GM12801 (cell line): ENCODE measurements around the gene ZSWIM6.

Experiments used
- TF ChIP-seq, protein P1 (sequence below): IDR thresholded peaks from one replicate; pipeline ENCODE4 v1.5.1; 2011; ENCODE audit warnings: control low read depth; ENCODE audit not compliant: insufficient read length; ENCODE audit errors: extremely low read depth

Gene ZSWIM6

DNA sequence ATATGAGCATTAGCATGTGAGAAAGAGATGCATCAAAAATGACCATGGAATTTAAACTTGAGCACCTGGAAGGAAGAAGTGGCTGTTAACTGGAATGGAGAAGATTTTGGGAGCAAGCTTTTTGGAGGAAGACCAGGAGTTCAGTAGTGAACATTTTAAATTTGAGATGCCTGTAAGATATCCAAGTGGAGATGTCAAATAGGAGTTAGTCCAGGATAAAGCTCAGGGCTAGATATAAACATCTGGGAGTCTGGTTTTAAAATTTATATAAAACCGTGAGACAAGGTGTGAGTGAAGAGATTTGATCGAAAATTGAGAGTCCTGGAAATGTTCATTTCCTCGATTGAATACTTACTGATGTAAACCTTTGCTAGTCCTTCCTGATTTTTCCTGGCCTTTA is 217.5 kb downstream of the ZSWIM6 start:
- TF ChIP-seq, protein P1, sequence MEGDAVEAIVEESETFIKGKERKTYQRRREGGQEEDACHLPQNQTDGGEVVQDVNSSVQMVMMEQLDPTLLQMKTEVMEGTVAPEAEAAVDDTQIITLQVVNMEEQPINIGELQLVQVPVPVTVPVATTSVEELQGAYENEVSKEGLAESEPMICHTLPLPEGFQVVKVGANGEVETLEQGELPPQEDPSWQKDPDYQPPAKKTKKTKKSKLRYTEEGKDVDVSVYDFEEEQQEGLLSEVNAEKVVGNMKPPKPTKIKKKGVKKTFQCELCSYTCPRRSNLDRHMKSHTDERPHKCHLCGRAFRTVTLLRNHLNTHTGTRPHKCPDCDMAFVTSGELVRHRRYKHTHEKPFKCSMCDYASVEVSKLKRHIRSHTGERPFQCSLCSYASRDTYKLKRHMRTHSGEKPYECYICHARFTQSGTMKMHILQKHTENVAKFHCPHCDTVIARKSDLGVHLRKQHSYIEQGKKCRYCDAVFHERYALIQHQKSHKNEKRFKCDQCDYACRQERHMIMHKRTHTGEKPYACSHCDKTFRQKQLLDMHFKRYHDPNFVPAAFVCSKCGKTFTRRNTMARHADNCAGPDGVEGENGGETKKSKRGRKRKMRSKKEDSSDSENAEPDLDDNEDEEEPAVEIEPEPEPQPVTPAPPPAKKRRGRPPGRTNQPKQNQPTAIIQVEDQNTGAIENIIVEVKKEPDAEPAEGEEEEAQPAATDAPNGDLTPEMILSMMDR = no peak

DNA sequence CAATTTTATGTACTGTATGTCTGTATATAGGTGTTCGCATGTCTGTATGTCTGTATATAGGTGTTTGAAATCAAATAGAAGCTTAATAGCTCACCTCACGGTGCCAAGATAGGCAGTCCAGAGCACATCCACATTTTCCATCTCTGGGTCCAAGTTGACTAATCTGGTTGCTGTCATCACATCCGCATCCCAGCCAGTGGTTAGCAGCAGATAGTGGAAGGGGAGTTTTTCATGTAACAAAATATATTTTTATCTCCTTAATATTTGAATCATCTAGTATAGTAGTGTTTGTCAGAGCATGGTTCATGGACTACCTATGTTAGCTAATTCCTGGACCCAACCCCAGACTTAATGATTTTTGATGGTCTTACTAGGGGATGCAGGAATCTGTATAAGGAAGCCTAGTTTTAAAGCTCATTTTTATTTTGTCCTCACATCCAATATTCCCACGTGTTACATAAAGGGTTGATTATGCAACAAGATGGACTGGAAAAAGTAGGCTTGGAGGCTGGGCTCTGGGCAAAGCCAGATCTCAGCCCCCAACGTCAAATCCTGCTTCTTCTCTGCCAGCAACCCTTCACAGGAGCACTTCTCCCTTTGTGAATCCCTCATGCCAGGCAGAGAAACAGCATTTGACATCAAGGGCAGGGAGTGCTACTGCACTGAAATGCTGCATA is 219.7 kb downstream of the ZSWIM6 start:
- TF ChIP-seq, protein P1 = no peak

DNA sequence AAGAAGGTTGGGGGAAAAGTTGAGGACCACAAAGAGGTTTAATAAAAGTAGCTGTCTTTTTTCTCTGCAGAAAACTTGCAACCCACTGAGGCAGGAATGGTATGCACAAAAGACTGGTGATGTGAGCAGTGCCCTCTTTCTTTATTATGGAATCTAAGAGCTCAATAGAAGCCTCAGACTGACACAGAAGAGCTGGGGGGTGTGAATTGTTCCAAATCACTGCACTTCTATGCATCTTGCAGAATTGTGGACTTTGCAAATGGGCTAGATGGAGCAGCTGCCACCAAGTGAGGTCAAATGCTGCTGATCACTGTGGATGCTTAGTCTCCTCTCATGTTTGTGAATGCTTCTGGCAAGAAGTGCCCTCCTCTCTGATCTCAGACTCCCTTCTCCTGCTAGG is 227.1 kb downstream of the ZSWIM6 start:
- TF ChIP-seq, protein P1 = no peak

DNA sequence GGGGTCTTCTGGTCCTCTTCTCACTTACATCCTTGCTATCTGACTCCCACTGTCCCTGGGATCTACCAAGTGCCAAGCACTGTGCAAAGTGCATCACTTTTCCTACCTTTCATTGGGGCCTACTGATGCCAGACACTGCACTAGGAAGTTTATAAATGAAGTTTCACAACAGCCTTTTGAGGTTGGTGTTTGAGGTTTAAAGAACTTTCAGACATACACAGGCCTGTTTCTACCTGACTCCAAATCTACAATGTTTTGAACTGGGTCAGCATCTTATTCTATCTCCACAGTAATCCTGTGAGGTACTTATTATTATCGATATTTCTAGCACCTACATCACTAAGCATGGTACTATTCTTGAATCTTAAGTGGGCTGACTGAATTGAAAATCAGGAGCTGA is 227.7 kb downstream of the ZSWIM6 start:
- TF ChIP-seq, protein P1 = no peak

DNA sequence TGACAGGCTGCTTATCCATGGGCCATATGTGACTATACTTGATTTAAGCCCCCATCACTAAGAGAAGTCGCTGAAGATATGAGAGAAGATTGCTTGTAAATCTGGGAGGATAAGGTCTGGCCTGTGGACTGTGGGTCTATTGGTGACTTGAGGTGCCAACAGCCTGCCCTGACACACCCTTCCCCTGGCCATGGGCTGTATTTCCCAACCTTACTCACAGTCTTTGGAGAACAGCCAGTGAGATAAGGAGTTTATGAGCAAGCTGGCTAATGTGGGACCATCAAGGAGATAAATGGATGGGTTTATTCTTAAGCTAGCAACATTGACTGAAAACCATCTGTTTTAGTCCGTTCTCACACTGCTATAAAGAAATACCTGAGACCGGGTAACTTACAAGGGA is 231.3 kb downstream of the ZSWIM6 start:
- TF ChIP-seq, protein P1 = no peak

DNA sequence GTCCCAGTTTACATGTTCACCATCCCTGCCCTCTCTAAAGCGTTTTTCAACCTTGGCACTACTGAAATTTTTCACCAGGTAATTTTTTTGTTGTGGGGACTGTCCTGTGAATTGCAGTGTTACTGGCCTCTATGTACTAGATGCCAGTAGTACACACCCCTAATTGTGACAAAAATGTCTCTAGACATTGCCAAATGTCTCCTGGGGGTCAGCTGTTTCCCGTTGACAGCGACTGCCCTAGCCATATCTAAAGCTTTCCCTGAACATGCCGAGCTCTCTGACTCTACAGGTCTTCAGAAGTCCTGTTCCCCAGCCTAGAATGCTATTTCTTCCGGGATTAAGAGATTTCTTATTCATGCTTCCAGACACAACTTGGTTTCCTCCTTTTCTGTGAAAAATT is 235.3 kb downstream of the ZSWIM6 start:
- TF ChIP-seq, protein P1 = no peak

DNA sequence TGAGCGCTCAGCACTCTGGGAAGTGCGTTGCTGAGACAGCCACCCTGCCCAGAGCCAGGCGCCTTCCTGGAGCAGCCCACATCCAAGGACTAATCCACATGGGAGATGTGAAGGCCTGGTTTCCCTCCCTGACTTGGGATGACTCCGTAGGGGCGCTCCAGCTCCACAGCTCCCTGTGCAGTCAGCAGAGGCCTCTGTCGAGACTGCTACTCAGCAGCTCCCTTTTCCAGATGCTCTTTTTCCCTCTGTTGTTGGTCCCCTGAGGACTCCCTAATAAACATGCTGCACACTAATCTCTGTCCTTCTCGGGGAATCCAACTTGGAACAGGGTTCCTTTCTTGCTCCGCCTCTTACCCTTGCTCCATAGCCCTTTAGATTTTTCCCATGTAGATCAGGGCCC is 237.3 kb downstream of the ZSWIM6 start:
- TF ChIP-seq, protein P1 = no peak
